GM21515 (cell line): ENCODE measurements around the gene MPND.

ENCODE experiments used
- ATAC-seq: cut with Tn5 transposase; IDR thresholded peaks from one replicate; pipeline ENCODE4 v1.9.1; 2021; ENCODE audit not compliant: unreplicated experiment

MPND gene

DNA sequence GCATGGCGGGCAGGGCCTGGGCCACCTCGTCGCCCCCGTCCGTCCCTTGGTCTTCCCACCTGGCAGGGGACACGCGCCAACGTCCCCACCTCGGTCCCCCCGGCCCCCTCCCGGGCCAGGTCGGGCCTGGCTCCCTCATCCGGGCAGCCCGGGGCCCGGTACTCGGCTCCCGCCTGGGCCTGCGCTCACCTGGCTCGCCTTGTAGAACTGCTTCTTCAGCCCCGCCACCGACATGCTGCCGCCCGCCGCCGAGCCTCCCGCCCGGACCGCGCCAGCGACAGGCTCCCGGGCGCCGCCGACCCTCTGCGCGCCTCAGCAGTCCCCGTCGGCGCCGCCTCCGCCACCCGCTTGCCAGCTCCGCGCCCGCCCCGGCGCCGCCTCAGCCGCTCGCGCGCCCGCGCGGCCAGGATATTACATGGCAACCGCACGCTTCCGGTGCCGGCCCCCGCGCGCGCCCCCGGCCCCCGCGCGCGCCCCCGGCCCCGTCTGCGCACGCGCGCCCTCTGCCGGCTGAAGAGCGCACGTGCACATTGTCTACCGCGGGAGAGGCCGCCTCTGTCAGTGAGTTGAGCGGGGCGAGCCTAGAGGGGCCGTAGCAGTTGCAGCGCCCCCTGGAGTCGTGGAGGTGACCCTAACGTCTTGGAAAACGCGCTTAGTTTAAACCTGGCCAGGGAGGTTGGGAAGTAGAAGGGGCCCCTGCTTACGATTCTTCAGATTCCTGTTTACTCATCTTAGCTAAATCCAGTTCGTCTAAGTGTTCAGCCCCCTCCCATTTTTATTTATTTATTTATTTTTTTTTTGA, 57.0 kb downstream of the MPND start, which contains the start of gene SH3GL1:
Gene SH3GL1 (minus strand): TSS at position 413 of the 802 bp plus-strand sequence. CDS start 179 bp downstream, at position 234.
- peak; percentile 52 for ATAC-seq

GRCh38 chr19:4401769-4402170, 58.4 kb downstream of the MPND start:
- no peak for ATAC-seq

DNA sequence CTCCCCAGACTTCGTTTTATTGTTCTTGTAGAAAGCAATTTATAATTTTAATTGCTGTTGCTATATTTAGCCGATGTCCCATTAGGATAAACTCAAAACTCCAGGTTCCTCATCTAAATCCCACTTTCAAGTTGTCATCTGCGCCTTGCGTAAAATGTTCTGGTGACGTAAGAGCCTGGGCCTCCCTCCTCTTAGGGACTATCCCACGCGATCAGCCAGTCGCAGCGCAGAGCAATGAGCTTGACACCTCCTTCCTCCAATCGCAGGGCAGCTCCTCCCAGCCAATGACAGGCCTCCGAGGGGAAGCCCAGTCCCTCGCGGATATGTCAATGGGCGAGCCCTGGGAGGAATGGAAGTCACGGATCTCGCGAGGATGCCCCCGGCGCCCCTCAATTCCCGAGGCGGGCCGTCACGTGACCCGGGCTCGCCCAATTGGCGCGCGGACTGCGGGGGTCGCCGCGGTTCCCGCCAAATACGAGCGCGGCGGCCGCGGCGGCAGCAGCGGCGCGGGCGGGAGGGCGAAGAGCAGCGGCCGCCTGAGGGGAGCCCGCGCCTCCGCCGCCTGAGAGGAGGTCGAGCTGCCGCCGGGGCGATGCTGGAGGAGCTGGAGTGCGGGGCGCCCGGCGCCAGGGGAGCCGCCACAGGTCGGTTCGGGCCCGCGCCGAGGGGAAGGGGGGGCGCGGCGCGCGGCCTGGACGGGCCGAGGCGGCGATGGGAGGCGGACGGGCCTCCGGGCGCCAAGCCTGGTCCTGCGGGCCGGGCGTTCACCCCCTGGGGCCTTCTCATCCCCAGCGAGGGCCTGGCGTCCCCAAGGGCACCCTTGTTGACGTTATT, 59.0 kb downstream of the MPND start, which contains the start of gene CHAF1A:
Gene CHAF1A (plus strand): TSS at position 470 of the 834 bp plus-strand sequence. CDS start 123 bp downstream, at position 593.
- ATAC-seq, result peak; percentile 82

GRCh38 chr19:4403005-4403761, 59.8 kb downstream of the MPND start:
- ATAC-seq, result no peak

GRCh38 chr19:4405977-4406376, 62.6 kb downstream of the MPND start:
- ATAC-seq, result no peak

- ATAC-seq, result no peak
Observed at GRCh38 chr19:4406626-4407025, 63.3 kb downstream of the MPND start.

- ATAC-seq, result no peak
Observed at GRCh38 chr19:4409123-4409933, 66.0 kb downstream of the MPND start.
